Measurements from ENCODE around the gene SLC6A1. TPM values are rescaled to one million over a fixed set of nuclear protein-coding genes. Genes with fewer than 3 reads are reported as not detected.

Gene SLC6A1
- total RNA-seq, 1 donor from 2014 or later: not detected

- POLR2A ChIA-PET: no interaction called here
- no peak for DNase-seq
- Mint-ChIP-seq H3K27me3 (peaks cover 8% of the 10 kb centered on the region), H3K36me3 (ENCODE audit: low read depth) (no peaks in the 10 kb centered on the region), H3K27ac (no peak overlapping the region), H3K9me3 (no peaks in the 10 kb centered on the region), H3K4me1 (no peaks in the 10 kb centered on the region), H3K4me3 (no peak overlapping the region)
- no peak for TF ChIP-seq CTCF (IDR thresholded peaks at IDR 0.05)
- no peak for ATAC-seq (ENCODE audit: low read depth)
- intact Hi-C loops (cut with micrococcal nuclease): loop anchor here (10.0 kb wide), 1 partner anchor 386 kb away; no protein-coding TSS in a partner anchor
- CTCF ChIA-PET: interaction anchor here (1.1 kb wide), 1 partner anchor 11 kb away, joined by 3 read pairs; no protein-coding TSS in a partner anchor
These were observed 43.4 kb upstream of the SLC6A1 start for GRCh38 chr3:10949197-10949596.

GRCh38 chr3:10950476-10951294 is 41.9 kb upstream of the SLC6A1 start:
- Mint-ChIP-seq H3K4me1 (no peaks in the 10 kb centered on the region), H3K9me3 (no peaks in the 10 kb centered on the region), H3K36me3 (ENCODE audit: low read depth) (no peaks in the 10 kb centered on the region), H3K27ac (no peak overlapping the region), H3K27me3 (peaks cover 6% of the 10 kb centered on the region), H3K4me3 (no peak overlapping the region)
- DNase-seq (no peak), ATAC-seq (ENCODE audit: low read depth) (no peak)
- CTCF ChIA-PET: no interaction called here
- POLR2A ChIA-PET: no interaction called here
- intact Hi-C loops (cut with micrococcal nuclease): no loop called here
- no peak for TF ChIP-seq CTCF (IDR thresholded peaks at IDR 0.05)

- no peaks in the 10 kb centered on the region for H3K9me3 Mint-ChIP-seq
- ATAC-seq (ENCODE audit: low read depth): no peak
- CTCF ChIA-PET: no interaction called here
- POLR2A ChIA-PET: no interaction called here
- peaks cover 7% of the 10 kb centered on the region for H3K27me3 Mint-ChIP-seq
- no peak overlapping the region for H3K27ac Mint-ChIP-seq
- no peak for DNase-seq
- no peak overlapping the region for H3K4me3 Mint-ChIP-seq
- H3K4me1 Mint-ChIP-seq: no peaks in the 10 kb centered on the region
- no peaks in the 10 kb centered on the region for H3K36me3 Mint-ChIP-seq (ENCODE audit: low read depth)
- intact Hi-C loops (cut with micrococcal nuclease): no loop called here
- TF ChIP-seq CTCF (IDR thresholded peaks at IDR 0.05): no peak
These were observed 41.1 kb upstream of the SLC6A1 start for GRCh38 chr3:10951295-10951926.

- DNase-seq: no peak
These were observed 40.0 kb upstream of the SLC6A1 start for GRCh38 chr3:10952525-10952924.

More at GRCh38 chr3:10952525-10952924, 40.0 kb upstream of the SLC6A1 start:
- no peak for ATAC-seq (ENCODE audit: low read depth)
- Mint-ChIP-seq H3K27me3 (peaks cover 8% of the 10 kb centered on the region), H3K36me3 (ENCODE audit: low read depth) (no peaks in the 10 kb centered on the region), H3K27ac (no peak overlapping the region), H3K4me3 (no peak overlapping the region), H3K4me1 (no peaks in the 10 kb centered on the region), H3K9me3 (no peaks in the 10 kb centered on the region)
- ChIA-PET CTCF (no interaction called here), POLR2A (no interaction called here)
- intact Hi-C loops (cut with micrococcal nuclease): no loop called here
- no peak for TF ChIP-seq CTCF (IDR thresholded peaks at IDR 0.05)

All from activated B cell treated with CpG ODN at 0.5 μM for 24 hours (primary cell).